NOMO-1 (cell line): ENCODE results near the gene LPIN1.
"Not testable (repeated sequence)": the region's sequence is repeated elsewhere in the genome, so short reads cannot be mapped to it uniquely, and the experiment has no call there.

Experiments used
- DNase-seq, 2 experiments: peaks; one replicate each; lab custom pipeline; 2025; ENCODE audit not compliant: unreplicated experiment in 2 of 2; lab: John Stamatoyannopoulos, UW

LPIN1 gene

GRCh38 chr2:11713815-11714214 is 32.6 kb upstream of the LPIN1 start:
- DNase-seq, result no peak

GRCh38 chr2:11715987-11716652 is 30.3 kb upstream of the LPIN1 start:
- no peak for DNase-seq

- peak in 1 of 2 experiments; percentile 71 for DNase-seq
These were observed 29.6 kb upstream of the LPIN1 start for GRCh38 chr2:11716689-11717321.

- no peak for DNase-seq
These were observed 28.8 kb upstream of the LPIN1 start for GRCh38 chr2:11717623-11718022.

GRCh38 chr2:11718606-11719005 is 27.8 kb upstream of the LPIN1 start:
- DNase-seq, result no peak

GRCh38 chr2:11719230-11719977 is 27.0 kb upstream of the LPIN1 start:
- DNase-seq, result no peak

- no peak for DNase-seq
These were observed 25.7 kb upstream of the LPIN1 start for GRCh38 chr2:11720752-11721151.

- no peak for DNase-seq
These were observed 24.0 kb upstream of the LPIN1 start for GRCh38 chr2:11722292-11723060.

GRCh38 chr2:11723061-11723371 is 23.4 kb upstream of the LPIN1 start:
- no peak for DNase-seq

GRCh38 chr2:11724151-11724550 is 22.3 kb upstream of the LPIN1 start:
- DNase-seq, result no peak

GRCh38 chr2:11726384-11726783 is 20.0 kb upstream of the LPIN1 start:
- no peak for DNase-seq

GRCh38 chr2:11729362-11730212 is 16.8 kb upstream of the LPIN1 start:
- peak in 1 of 2 experiments; percentile 63 for DNase-seq

- DNase-seq, result not testable (repeated sequence)
These were observed 15.0 kb upstream of the LPIN1 start for GRCh38 chr2:11731214-11731984.

- no peak for DNase-seq
These were observed 13.8 kb upstream of the LPIN1 start for GRCh38 chr2:11732587-11732986.

- DNase-seq, result not testable (repeated sequence)
These were observed 8.6 kb upstream of the LPIN1 start for GRCh38 chr2:11737852-11738251.

- DNase-seq, result peak; percentile 64 to 72
These were observed 7.6 kb upstream of the LPIN1 start for GRCh38 chr2:11738589-11739436.

- DNase-seq, result no peak
These were observed 5.7 kb upstream of the LPIN1 start for GRCh38 chr2:11740723-11741122.

GRCh38 chr2:11742317-11742701 is 4.1 kb upstream of the LPIN1 start:
- DNase-seq, result no peak
